ENCODE data around the gene HBG2. TPM values are rescaled to one million over a fixed set of nuclear protein-coding genes. Genes with fewer than 3 reads are reported as not detected.
A peak's percentile ranks its signal among the peaks of the same experiment; 100 is the strongest.
"Not testable (repeated sequence)": the region's sequence is repeated elsewhere in the genome, so short reads cannot be mapped to it uniquely, and the experiment has no call there.

Gene HBG2
- total RNA-seq, 1 experiment from 2014 or later, result 1.3 TPM

DNA sequence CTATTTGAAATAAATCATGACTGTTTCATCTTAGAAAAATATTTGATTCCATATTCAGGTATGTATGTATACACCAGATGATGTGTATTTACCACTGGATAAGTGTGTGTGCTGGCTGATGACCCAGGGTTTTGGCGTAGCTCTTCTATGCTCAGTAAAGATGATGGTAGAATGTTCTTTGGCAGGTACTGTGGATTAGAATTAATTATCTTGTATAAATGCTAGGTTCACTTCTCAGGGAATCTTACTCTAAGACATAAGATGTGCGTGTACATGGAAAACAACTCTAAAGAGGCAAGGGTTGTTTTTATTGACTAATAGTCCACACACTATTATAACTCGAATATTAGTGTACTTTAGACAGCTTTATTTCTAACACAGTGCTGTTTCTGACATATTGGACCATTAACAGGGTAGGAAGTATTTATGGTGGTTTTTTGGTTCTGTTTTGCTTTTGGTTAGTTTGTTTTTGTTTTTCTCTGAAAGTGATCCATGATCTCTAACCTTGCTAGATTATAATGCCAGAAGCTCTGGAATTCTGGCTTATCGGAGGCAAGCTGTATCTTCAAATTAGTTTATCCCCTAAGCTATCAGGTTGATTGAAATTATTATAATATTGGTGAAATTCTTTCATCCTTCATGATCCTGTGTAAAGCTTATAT, 3.9 kb downstream of the HBG2 start:
- DNase-seq (ENCODE audit: low read depth), result no peak

GRCh38 chr11:5249807-5250396, 4.7 kb downstream of the HBG2 start, which contains the start of gene HBG1:
Gene HBG1, minus strand, starts transcription at chr11:5249857. Its CDS starts 53 bp downstream, at chr11:5249804.
- DNase-seq (ENCODE audit: low read depth), result not testable (repeated sequence)

- not testable (repeated sequence) for DNase-seq (ENCODE audit: low read depth)
Measured at GRCh38 chr11:5248498-5248897, 6.1 kb downstream of the HBG2 start.

GRCh38 chr11:5247472-5248192, 6.9 kb downstream of the HBG2 start:
- DNase-seq (ENCODE audit: low read depth), result no peak

- DNase-seq (ENCODE audit: low read depth), result no peak
Measured at GRCh38 chr11:5246772-5247471, 7.7 kb downstream of the HBG2 start.

DNA sequence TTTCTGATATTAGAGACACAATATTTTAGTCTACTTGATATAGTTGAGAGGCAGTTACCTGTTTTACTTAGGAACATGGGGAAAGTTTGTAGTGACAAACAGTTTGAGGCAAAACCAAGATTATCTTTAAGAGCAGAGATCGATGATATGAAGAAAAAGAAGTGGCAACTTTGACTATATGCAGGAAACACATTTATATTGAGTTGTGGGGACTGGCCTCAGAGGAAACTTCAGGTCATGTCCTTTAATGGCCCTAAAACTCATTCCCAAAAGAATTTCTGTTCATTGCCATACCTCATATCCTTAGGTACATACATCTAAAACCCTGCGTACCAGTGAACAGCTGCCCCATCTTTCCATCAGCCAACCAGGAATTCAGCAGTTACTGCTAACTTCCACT, 9.4 kb downstream of the HBG2 start:
- DNase-seq (ENCODE audit: low read depth), result no peak

- DNase-seq (ENCODE audit: low read depth), result no peak
Measured at GRCh38 chr11:5243816-5244180, 10.8 kb downstream of the HBG2 start.

DNA sequence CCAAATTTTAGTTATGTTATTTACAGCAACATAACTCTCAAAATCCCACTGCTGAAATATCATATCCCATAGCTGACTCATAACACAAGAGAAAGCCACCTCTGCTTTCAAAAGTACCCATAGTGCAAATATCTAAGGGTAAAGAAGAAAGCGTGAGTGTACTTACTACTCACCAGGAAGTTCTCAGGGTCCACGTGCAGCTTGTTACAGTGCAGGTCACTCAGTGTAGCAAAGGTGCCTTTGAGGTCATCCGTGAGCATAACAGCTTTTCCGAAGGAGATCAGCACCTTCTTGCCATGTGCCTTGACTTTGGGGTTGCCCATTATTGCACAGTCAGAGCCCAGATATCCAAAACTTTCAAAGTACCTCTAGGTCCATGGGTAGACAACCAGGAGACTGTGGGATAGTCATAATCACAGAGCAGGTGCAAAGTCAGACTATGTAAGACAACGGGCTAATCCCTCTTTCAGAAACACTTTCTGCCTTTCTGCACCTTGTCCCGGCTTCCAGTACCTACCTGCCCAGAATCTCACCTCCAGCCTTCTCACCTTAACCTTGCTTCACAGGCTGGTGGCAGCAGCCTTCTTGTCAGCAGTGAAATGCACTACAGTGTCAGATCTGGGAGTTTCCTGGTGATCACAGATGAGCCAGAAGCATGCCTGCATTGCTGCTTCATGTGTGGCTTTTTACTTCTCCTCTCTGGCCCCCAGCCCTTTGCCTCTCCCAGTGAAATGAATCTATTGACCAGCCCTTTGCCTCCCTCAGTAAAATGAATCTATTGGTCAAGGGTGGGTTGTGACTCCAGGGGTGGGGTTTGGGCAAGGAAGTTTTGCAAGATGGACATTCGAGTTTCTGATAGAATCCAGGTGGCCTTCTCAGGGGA, 11.4 kb downstream of the HBG2 start:
- no peak for DNase-seq (ENCODE audit: low read depth)

DNA sequence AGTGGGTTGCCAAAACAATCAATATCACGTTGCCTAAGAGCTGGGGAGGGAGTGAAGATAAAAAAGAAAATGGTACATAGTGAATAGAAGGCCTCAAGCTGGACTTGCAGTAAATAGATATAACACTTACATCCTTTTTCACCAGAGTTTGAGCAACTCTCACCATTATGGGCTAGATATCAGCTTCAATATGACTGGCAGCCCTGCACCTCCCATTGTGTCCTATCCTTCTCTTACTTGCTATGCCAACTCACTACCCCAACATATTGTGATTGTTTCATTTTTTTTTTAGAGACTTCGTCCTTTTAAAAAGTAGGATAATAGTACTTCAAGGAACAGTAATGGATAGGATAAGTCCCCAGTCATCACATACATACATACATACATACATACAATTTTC, 12.4 kb downstream of the HBG2 start:
- DNase-seq (ENCODE audit: low read depth), result no peak

- DNase-seq (ENCODE audit: low read depth), result no peak
Measured at GRCh38 chr11:5241458-5241857, 13.1 kb downstream of the HBG2 start.

- DNase-seq (ENCODE audit: low read depth), result no peak
Measured at GRCh38 chr11:5240458-5240857, 14.1 kb downstream of the HBG2 start.

DNA sequence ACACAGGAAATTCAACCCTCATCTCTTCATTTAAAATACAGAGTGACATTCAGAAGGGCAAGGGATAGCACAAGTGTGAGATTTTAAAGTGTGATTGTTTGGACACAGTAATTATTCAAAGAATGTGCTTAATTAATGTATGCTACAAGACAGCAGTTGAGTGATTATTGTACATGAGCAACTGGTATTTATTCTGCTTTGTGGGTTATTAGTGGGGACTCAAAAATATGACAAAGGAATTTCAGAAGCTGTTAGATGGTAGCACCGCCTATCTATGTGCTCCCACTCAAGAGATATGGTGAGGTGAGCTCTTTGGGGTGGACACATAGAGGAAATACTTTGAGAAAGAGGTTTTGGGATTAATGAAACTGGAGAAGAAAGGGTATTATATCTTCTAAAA, 14.5 kb downstream of the HBG2 start:
- no peak for DNase-seq (ENCODE audit: low read depth)

GRCh38 chr11:5239046-5239445, 15.5 kb downstream of the HBG2 start:
- no peak for DNase-seq (ENCODE audit: low read depth)

DNA sequence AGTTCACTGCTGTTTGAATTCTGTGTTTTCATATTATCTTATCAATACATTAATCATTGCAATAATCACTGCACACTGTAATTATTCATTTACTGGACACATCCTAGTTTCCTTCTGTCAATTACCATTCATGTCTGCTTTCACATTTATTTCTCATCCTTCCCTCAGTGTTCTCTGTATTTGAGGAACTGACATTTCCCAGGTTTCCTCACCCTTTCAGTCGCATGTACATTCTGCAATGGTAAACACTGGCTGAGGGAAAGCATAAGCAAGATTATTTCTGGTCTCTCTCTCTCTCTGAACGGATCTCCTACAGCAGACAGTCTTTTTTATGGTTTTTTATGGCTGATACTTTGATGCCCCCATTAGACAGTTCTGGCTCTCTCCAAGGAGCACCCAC, 16.1 kb downstream of the HBG2 start:
- DNase-seq (ENCODE audit: low read depth), result no peak

DNA sequence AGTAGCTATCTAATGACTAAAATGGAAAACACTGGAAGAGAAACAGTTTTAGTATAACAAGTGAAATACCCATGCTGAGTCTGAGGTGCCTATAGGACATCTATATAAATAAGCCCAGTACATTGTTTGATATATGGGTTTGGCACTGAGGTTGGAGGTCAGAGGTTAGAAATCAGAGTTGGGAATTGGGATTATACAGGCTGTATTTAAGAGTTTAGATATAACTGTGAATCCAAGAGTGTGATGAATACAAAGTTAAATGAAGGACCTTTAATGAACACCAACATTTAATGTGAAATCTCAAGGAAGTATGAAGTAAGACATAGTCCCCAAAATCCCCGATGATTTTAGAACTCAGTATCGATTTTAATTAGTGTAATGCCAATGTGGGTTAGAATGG, 17.2 kb downstream of the HBG2 start:
- DNase-seq (ENCODE audit: low read depth), result no peak

- DNase-seq (ENCODE audit: low read depth), result no peak
Measured at GRCh38 chr11:5235364-5236095, 19.1 kb downstream of the HBG2 start.

- DNase-seq (ENCODE audit: low read depth), result peak; percentile 30
Measured at GRCh38 chr11:5234381-5234834, 20.2 kb downstream of the HBG2 start, which contains the start of gene HBD. Gene HBD, minus strand, starts transcription at chr11:5234483. Its CDS starts 50 bp downstream, at chr11:5234433.

DNA sequence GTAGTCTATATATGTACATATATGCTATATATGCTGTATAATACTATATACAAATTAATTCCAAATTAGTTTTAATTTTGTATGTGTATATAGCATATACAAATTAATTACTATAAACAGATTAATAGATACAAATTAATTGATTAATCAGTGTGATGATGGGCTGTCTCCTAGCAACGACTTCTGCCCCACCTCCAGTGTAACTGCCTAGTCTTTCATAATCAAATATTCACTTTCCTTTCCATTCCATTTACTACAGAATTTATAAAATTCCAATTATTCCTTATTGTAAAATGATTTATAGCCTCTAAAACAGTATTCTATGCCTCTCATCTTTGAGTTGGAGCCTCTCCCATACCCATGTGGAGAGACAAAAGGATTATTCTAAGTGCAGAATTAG, 21.3 kb downstream of the HBG2 start:
- no peak for DNase-seq (ENCODE audit: low read depth)

- DNase-seq (ENCODE audit: low read depth), result no peak
Measured at GRCh38 chr11:5232821-5233220, 21.8 kb downstream of the HBG2 start.

- DNase-seq (ENCODE audit: low read depth), result no peak
Measured at GRCh38 chr11:5232176-5232575, 22.4 kb downstream of the HBG2 start.

DNA sequence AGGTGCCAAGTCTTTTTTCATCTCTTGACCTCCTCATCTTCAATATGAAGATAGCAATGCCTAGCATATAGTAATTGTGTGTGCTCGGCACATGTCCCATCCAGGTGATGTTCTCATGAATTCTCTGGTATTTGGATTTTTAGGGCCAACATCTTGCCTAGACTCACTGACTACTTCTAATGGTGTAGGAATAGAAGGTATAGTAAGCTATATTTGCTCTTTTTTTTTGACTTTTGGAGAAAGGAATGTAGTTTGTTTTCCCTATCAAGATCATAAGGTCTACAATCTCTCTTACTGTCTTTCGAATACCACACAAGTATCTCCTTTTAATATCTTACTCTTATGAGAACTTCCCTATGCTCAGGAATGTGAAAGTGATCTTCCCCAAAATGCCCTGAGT, 23.5 kb downstream of the HBG2 start:
- DNase-seq (ENCODE audit: low read depth), result no peak
